BE2C (cell line): ENCODE data around the gene HTR3C.
A peak's percentile ranks its signal among the peaks of the same experiment; 100 is the strongest.

Source experiments
- DNase-seq: peaks from one replicate; pipeline ENCODE4 v3.0.0-alpha.2; 2020
- H3K27me3 ChIP-seq: fragments of 250-450 bp; sonication (Bioruptor Pico); 2 replicates; pipeline ENCODE4 v1.5.1; 2020; ENCODE audit warnings: mild to moderate bottlenecking
- H3K36me3 ChIP-seq: fragments of 250-450 bp; sonication (Bioruptor Pico); 2 replicates; pipeline ENCODE4 v1.5.1; 2020; ENCODE audit warnings: mild to moderate bottlenecking
- H3K4me1 ChIP-seq: fragments of 250-450 bp; sonication (Bioruptor Pico); 2 replicates; pipeline ENCODE4 v1.5.1; 2020
- H3K4me3 ChIP-seq: 2 replicates; pipeline ENCODE4 v1.5.1; 2011; ENCODE audit warnings: low read depth, low read length
- H3K9me3 ChIP-seq: fragments of 250-450 bp; sonication (Bioruptor Pico); 2 replicates; pipeline ENCODE4 v1.5.1; 2020
- CTCF ChIP-seq: IDR thresholded peaks from 2 replicates; pipeline ENCODE4 v1.5.1; 2012; ENCODE audit warnings: mild to moderate bottlenecking, low read depth, low read length

HTR3C gene

GRCh38 chr3:184011230-184011876 lies 41.5 kb upstream of the HTR3C start:
- H3K36me3 ChIP-seq: peaks cover 30% of the 10 kb centered on the region
- no peaks in the 10 kb centered on the region for H3K9me3 ChIP-seq
- H3K4me1 ChIP-seq: peaks cover 16% of the 10 kb centered on the region
- no peak for TF ChIP-seq CTCF
- DNase-seq: no peak
- H3K4me3 ChIP-seq: no peak overlapping the region
- H3K27me3 ChIP-seq: no peaks in the 10 kb centered on the region

GRCh38 chr3:184011937-184012889 lies 40.6 kb upstream of the HTR3C start:
- peaks cover 30% of the 10 kb centered on the region for H3K36me3 ChIP-seq
- H3K27me3 ChIP-seq: no peaks in the 10 kb centered on the region
- H3K9me3 ChIP-seq: no peaks in the 10 kb centered on the region
- no peak for TF ChIP-seq CTCF
- no peak overlapping the region for H3K4me3 ChIP-seq
- no peak for DNase-seq
- peaks cover 16% of the 10 kb centered on the region for H3K4me1 ChIP-seq

DNA sequence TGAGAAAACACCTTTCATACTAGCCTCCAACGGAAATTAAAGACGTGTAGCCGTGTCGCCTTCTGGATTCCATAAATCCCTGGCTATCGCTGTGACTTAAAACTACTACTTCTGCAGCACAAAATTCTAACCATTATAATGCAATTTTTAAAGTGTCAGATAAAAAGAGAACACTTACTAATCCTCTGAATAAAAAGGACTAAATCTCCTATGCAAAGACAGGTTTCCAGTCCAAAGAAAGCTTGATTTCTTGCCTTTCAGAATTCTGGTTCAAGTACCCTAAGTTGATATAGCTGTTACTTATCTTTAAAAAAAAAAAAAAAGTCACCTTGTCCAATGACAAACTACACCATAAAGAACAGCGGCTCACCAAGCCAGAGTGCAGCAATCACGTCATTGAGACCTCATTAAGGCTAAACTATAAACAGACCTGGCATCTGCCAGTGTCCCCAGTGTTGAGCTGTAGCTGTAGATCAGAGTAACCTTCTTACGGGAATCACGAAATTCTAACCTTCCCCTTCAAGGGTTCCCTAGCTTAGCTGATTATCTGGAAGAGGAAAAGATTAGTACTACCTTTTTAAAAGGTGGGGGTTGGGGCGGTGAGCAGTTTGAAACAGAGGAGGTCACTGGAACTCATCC lies 37.3 kb upstream of the HTR3C start:
- Histone ChIP-seq H3K4me1 (peaks cover 13% of the 10 kb centered on the region), H3K9me3 (no peaks in the 10 kb centered on the region), H3K36me3 (peaks cover 24% of the 10 kb centered on the region), H3K4me3 (peak overlapping the region; percentile 98), H3K27me3 (no peaks in the 10 kb centered on the region)
- TF ChIP-seq CTCF: no peak
- peak; percentile 73 for DNase-seq

DNA sequence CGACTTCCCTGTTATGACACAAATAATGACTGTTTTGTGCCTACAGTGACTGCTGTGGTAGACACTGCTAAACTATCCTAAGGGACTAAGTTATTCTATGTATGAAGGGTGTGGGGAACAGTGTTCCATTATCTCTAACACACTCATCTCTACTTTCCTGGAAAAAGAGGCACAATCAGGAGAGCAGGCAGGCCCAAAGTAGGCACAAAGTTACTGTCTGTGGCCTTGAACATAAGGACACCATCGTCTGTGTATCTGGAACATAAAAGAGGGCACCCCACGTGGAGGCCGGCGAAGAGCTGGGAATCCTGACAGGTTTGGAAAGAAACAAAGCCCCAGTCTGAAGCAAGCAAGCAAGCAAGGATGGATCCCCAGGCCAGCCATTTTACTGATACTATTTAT lies 36.7 kb upstream of the HTR3C start:
- Histone ChIP-seq H3K4me3 (peak overlapping the region; percentile 98), H3K4me1 (peaks cover 13% of the 10 kb centered on the region), H3K9me3 (no peaks in the 10 kb centered on the region), H3K36me3 (peaks cover 20% of the 10 kb centered on the region), H3K27me3 (no peaks in the 10 kb centered on the region)
- TF ChIP-seq CTCF: no peak
- no peak for DNase-seq

- H3K36me3 ChIP-seq: peaks cover 20% of the 10 kb centered on the region
- peak overlapping the region; percentile 98 for H3K4me3 ChIP-seq
- H3K9me3 ChIP-seq: no peaks in the 10 kb centered on the region
- TF ChIP-seq CTCF: peak; percentile 52
- no peaks in the 10 kb centered on the region for H3K27me3 ChIP-seq
- peaks cover 13% of the 10 kb centered on the region for H3K4me1 ChIP-seq
- DNase-seq: peak; percentile 81
Measured at GRCh38 chr3:184016811-184017671, 35.8 kb upstream of the HTR3C start.
